SH-SY5Y (cell line): Measurements from ENCODE around the gene SPRED3.

ENCODE experiments used
- GATA2 ChIP-seq: IDR thresholded peaks from 2 replicates; pipeline ENCODE4 v1.6.1; 2011; ENCODE audit warnings: mild to moderate bottlenecking, low read depth, low read length
- GATA3 ChIP-seq: IDR thresholded peaks from 2 replicates; pipeline ENCODE4 v1.6.1; 2011; ENCODE audit warnings: low read depth, mild to moderate bottlenecking, low read length, moderate library complexity

SPRED3 gene

GRCh38 chr19:38437295-38437694, 48.8 kb downstream of the SPRED3 start:
- TF ChIP-seq GATA3: no peak

DNA sequence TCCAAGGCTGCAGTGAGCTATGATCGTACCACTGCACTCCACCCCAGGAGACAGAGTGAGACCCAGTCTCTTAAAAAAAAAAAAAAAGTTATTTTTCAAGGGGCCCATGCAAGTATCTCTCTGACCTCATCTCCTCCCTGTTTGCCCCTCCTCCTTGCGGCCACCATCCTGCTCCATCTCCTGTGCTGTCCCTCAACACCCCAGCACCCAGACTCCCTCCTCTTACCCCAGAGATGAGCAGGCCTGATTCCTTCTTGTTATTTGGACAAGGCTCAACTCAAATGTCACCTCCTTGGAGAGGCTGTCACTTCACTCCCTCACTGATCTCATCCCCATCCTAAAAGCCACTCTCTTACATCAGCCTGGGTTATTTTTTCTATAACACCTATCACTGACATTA, 49.4 kb downstream of the SPRED3 start:
- TF ChIP-seq GATA3 (no peak), GATA2 (no peak)

- TF ChIP-seq GATA3: no peak
- no peak for TF ChIP-seq GATA2
Observed at GRCh38 chr19:38440592-38440991, 52.1 kb downstream of the SPRED3 start.

GRCh38 chr19:38441657-38442348, 53.3 kb downstream of the SPRED3 start:
- TF ChIP-seq GATA2 (no peak), GATA3 (no peak)

DNA sequence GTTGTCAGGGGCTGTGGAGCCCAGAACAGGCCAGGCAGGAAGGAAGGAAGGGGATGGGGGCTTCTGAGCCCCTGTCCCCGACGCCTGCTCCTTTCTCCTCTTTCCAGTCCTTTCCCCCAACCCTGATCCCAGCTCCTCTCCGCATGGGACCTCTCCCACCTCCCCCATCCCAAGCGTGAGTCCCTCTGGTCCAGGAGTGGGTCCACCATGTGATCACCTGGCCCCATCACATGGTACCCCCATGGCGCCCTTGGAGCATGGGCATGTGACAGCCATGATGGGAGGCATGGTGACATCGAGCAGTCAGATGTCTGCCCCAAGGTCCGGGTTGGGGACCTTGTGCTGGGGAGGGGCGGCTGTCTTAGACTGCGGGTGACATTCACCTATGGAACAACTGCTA, 54.2 kb downstream of the SPRED3 start:
- TF ChIP-seq GATA2 (no peak), GATA3 (no peak)

DNA sequence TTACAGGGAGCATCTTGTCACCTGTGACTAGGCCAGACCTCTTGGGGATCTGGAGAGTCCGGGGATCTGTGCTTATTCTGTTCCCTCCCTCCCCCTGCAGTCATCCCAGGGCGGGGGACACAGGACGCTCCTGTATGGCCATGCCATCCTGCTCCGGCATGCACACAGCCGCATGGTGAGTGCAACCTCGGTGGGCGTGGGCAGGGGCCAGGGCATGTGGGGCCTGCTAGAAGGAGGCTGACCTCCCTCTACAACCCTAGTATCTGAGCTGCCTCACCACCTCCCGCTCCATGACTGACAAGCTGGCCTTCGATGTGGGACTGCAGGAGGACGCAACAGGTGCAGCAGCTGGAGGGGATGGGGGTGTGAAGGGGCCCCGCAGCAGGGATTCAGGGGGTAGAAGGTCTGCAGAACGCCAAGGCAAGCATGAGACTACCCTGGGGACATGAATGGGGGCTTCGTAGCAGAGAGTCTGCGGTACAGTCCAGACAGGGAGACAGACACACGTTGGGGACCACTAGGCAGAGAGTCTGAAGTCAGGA, 55.0 kb downstream of the SPRED3 start:
- TF ChIP-seq GATA3 (no peak), GATA2 (no peak)

DNA sequence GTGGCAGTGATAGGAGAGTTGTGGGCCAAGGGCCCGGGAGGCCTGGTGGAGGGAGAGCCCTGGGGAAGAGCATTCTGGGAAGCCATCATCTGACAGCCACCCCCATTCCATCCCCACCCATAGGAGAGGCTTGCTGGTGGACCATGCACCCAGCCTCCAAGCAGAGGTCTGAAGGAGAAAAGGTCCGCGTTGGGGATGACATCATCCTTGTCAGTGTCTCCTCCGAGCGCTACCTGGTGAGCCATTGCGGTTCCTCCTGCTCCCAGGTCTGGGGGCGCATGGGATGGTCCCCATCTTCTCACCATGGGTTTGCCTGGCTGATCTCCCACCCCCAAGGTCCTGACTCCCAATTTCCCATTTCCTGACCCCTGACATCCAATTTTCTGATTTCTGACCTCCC, 55.5 kb downstream of the SPRED3 start:
- TF ChIP-seq GATA3: no peak
- TF ChIP-seq GATA2: no peak

- TF ChIP-seq GATA2 (no peak), GATA3 (no peak)
Observed at GRCh38 chr19:38445362-38445761, 56.9 kb downstream of the SPRED3 start.

DNA sequence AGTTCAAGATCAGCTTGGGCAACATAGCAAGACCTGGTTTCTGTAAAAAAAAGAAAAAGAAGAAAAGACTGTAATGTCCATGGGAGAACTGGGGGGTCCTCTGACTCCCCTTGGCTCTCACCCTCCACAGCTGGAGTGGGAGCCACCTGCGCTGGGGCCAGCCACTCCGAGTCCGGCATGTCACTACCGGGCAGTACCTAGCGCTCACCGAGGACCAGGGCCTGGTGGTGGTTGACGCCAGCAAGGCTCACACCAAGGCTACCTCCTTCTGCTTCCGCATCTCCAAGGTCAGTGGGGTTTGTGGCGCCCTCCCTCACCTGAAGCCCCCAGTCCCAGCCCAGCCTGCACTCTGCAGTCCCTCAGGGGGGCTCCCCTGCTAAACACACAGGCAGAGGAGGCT, 59.7 kb downstream of the SPRED3 start:
- TF ChIP-seq GATA2 (no peak), GATA3 (no peak)
